Caco-2 (cell line): ENCODE measurements around the gene IFI27L1. TPM values are rescaled to one million over a fixed set of nuclear protein-coding genes. Genes with fewer than 3 reads are reported as not detected.

Source experiments
- BruUV-seq: library from RNA; stranded (reverse); fragments of 400-500 nt; replicated peaks from 2 replicates; lab custom pipeline; 2021; lab: Mats Ljungman, UMichigan
- CTCF ChIA-PET: fragments of 300-600 bp; sonication (Branson Sonifier 250); formaldehyde crosslinking; loops from one replicate; lab custom pipeline; 2022; ENCODE audit warnings: antibody characterized with exemption; lab: Charles Lee
- POLR2A ChIA-PET: fragments of 300-600 bp; sonication (Branson Sonifier 250); formaldehyde crosslinking; loops from one replicate; lab custom pipeline; 2022; ENCODE audit warnings: antibody characterized with exemption; lab: Charles Lee
- DNase-seq, 2 experiments: peaks; one replicate each; pipeline versions ENCODE4 v3.0.0 to v3.0.0-alpha.2; 2020 to 2022
- H3K27me3 ChIP-seq: replicated peaks from 2 replicates; pipeline ENCODE4 v1.6.0; 2011; ENCODE audit warnings: low read length; ENCODE audit not compliant: control insufficient read depth, insufficient read depth
- H3K36me3 ChIP-seq: 2 replicates; pipeline ENCODE4 v1.5.1; 2011; ENCODE audit warnings: low read length; ENCODE audit not compliant: control insufficient read depth, insufficient read depth
- H3K4me1 ChIP-seq: fragments of 250-450 bp; sonication (Bioruptor Pico); 2 replicates; pipeline ENCODE4 v1.5.1; 2020; ENCODE audit warnings: mild to moderate bottlenecking
- H3K4me3 ChIP-seq: 2 replicates; pipeline ENCODE4 v1.5.1; 2011; ENCODE audit warnings: low read depth, mild to moderate bottlenecking, control low read depth, low read length
- H3K9me3 ChIP-seq: fragments of 250-450 bp; sonication (Bioruptor Pico); 2 replicates; pipeline ENCODE4 v1.5.1; 2020; ENCODE audit warnings: mild to moderate bottlenecking, moderate library complexity
- H3K27ac Mint-ChIP-seq: one replicate; pipeline ENCODE4 v1.8.0; 2022; ENCODE audit warnings: mixed read lengths; ENCODE audit not compliant: unreplicated experiment
- H3K27me3 Mint-ChIP-seq: one replicate; pipeline ENCODE4 v1.8.0; 2022; ENCODE audit warnings: mixed read lengths; ENCODE audit not compliant: insufficient read depth, unreplicated experiment
- H3K36me3 Mint-ChIP-seq: one replicate; pipeline ENCODE4 v1.8.0; 2022; ENCODE audit warnings: mild to moderate bottlenecking, mixed read lengths; ENCODE audit not compliant: insufficient read depth, unreplicated experiment
- H3K4me1 Mint-ChIP-seq: one replicate; pipeline ENCODE4 v1.8.0; 2022; ENCODE audit warnings: low read depth, mixed read lengths; ENCODE audit not compliant: unreplicated experiment
- H3K4me3 Mint-ChIP-seq: one replicate; pipeline ENCODE4 v1.8.0; 2022; ENCODE audit warnings: mild to moderate bottlenecking, moderate library complexity, mixed read lengths; ENCODE audit not compliant: unreplicated experiment
- H3K9me3 Mint-ChIP-seq: one replicate; pipeline ENCODE4 v1.8.0; 2022; ENCODE audit warnings: mixed read lengths; ENCODE audit not compliant: unreplicated experiment
- CTCF ChIP-seq, 2 experiments: fragments of 200-600 bp in 1 of 2; IDR thresholded peaks; 1 replicate in 1 of 2; 2 replicates in 1 of 2; pipeline versions ENCODE4 v1.5.1 to v1.8.0; 2011 to 2022; ENCODE audit warnings: antibody characterized with exemption in 1 of 2, control low read depth in 1 of 2, inconsistent platforms in 1 of 2, low read depth in 1 of 2, low read length in 1 of 2, mild to moderate bottlenecking in 1 of 2, moderate library complexity in 1 of 2; ENCODE audit not compliant: insufficient read depth in 1 of 2, severe bottlenecking in 1 of 2, unreplicated experiment in 1 of 2
- intact Hi-C: fragments of 100-400 bp; cut with micrococcal nuclease; formaldehyde crosslinking; loops from one replicate; pipeline ENCODE4 v1.10.0; 2022; ENCODE audit not compliant: unreplicated experiment
- total RNA-seq: library from RNA; stranded (reverse); gene quantifications from 2 replicates; pipeline ENCODE4 v1.2.3, GENCODE V29; 2022

Gene IFI27L1
- total RNA-seq, 1 experiment from 2014 or later = 13.6 TPM

DNA sequence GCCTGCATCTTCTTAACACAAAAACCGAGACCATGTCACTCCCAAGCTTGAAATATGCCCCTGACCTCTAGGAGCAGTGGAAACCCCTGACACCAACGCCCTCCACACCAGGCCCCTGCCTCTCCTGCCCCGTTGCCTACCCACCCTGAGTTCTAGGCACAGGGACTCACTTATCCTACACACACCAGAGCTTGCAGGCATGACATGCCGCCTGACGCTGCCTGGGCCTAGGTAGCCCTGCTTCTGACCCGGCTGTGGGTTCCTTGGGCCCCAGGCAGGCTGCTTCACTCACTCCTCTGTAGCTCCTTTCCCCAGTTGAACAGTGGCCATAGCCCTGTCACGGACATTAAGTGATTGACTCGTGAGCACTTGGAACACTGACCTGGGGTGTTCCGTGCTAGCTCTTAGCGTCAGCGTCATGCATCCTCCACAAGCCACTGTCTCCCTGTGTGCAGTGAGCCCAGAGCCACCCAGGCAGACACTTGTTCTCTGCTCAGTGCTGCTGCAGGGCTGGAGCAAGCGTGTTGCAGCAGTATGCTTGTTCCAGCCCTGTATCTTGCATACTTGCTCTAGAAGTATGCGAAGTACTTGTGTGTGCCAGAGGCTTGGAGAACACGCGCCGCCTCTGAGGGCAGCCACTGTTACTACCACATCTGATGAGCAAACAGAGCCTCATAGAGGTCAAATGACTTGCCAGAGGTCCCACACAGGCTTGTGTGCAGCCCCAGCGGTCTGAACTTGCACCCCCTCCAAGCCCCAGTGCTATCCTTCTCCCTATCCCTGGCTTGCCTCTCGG is 39.4 kb upstream of the IFI27L1 start:
- no peak overlapping the region for H3K4me3 Mint-ChIP-seq
- no peaks in the 10 kb centered on the region for H3K27me3 Mint-ChIP-seq
- no peaks in the 10 kb centered on the region for H3K27me3 ChIP-seq
- no peaks in the 10 kb centered on the region for H3K4me1 ChIP-seq
- peaks cover 23% of the 10 kb centered on the region for H3K36me3 Mint-ChIP-seq
- no peak for DNase-seq
- intact Hi-C loops = no loop called here
- TF ChIP-seq CTCF (IDR thresholded peaks at IDR 0.05; ENCODE audit: insufficient read depth in 1 of 2, low read depth in 1 of 2, low read length in 1 of 2, severe bottlenecking in 1 of 2, unreplicated experiment in 1 of 2) = no peak
- H3K27ac Mint-ChIP-seq = no peak overlapping the region
- no peaks in the 10 kb centered on the region for H3K9me3 Mint-ChIP-seq
- H3K36me3 ChIP-seq = no peaks in the 10 kb centered on the region
- H3K9me3 ChIP-seq = no peaks in the 10 kb centered on the region
- ChIA-PET CTCF (no interaction called here), POLR2A (no interaction called here)
- no TSS peak for BruUV-seq
- no peak overlapping the region for H3K4me3 ChIP-seq
- peaks cover 2% of the 10 kb centered on the region for H3K4me1 Mint-ChIP-seq

GRCh38 chr14:94042433-94043091 is 38.5 kb upstream of the IFI27L1 start:
- no peaks in the 10 kb centered on the region for H3K4me1 ChIP-seq
- intact Hi-C loops = no loop called here

More at GRCh38 chr14:94042433-94043091, 38.5 kb upstream of the IFI27L1 start:
- TF ChIP-seq CTCF (IDR thresholded peaks at IDR 0.05; ENCODE audit: insufficient read depth in 1 of 2, low read depth in 1 of 2, low read length in 1 of 2, severe bottlenecking in 1 of 2, unreplicated experiment in 1 of 2) = no peak
- H3K9me3 ChIP-seq = no peaks in the 10 kb centered on the region
- H3K36me3 ChIP-seq = no peaks in the 10 kb centered on the region
- BruUV-seq = no TSS peak
- no peak for DNase-seq
- Mint-ChIP-seq H3K27me3 (no peaks in the 10 kb centered on the region), H3K9me3 (no peaks in the 10 kb centered on the region), H3K27ac (no peak overlapping the region), H3K4me1 (no peaks in the 10 kb centered on the region), H3K4me3 (no peak overlapping the region), H3K36me3 (peaks cover 21% of the 10 kb centered on the region)
- no peak overlapping the region for H3K4me3 ChIP-seq
- ChIA-PET POLR2A (no interaction called here), CTCF (no interaction called here)
- no peaks in the 10 kb centered on the region for H3K27me3 ChIP-seq
